ENCODE results near the gene RNPC3. TPM values are rescaled to one million over a fixed set of nuclear protein-coding genes. Genes with fewer than 3 reads are reported as not detected.
"Not testable (repeated sequence)": the region's sequence is repeated elsewhere in the genome, so short reads cannot be mapped to it uniquely, and the experiment has no call there.

RNPC3 gene
- polyA plus RNA-seq, 1 of the 3 experiments (the other 2 are of a cell fraction): 10.0 TPM

- no peaks in the 10 kb centered on the region for H3K9me2 ChIP-seq
- no peak overlapping the region for H3K4me3 ChIP-seq (ENCODE audit: low read depth in 2 of 2, low read length in 1 of 2)
- CTCF ChIA-PET: no interaction called here
- H3K27me3 ChIP-seq (ENCODE audit: insufficient read depth): no peaks in the 10 kb centered on the region
- H3K79me2 ChIP-seq (ENCODE audit: insufficient read depth): no peaks in the 10 kb centered on the region; the same call in 1 of the 2 replicates
- H4K20me1 ChIP-seq (ENCODE audit: insufficient read depth): no peaks in the 10 kb centered on the region
- H2AFZ ChIP-seq (ENCODE audit: low read depth): no peak overlapping the region
- H3K4me2 ChIP-seq: no peak overlapping the region
- peaks cover 74 to 85% of the 10 kb centered on the region in 2 experiments for H3K36me3 ChIP-seq (replicated peaks in 1 of 2; ENCODE audit: control insufficient read depth in 1 of 2, insufficient read depth in 2 of 2, low read length in 1 of 2)
- no peaks in the 10 kb centered on the region; the same call in 1 of the 2 replicates for H3K9me3 ChIP-seq
- DNase-seq: no peak
- no peak for TF ChIP-seq MXI1 (IDR thresholded peaks at IDR 0.05; ENCODE audit: low read depth, low read length)
- TF ChIP-seq ELF1 (IDR thresholded peaks at IDR 0.05): no peak
- no peak for TF ChIP-seq GABPA (IDR thresholded peaks at IDR 0.05; ENCODE audit: low read depth)
- no peak for TF ChIP-seq FOSL2 (IDR thresholded peaks at IDR 0.05; ENCODE audit: borderline replicate concordance, low read depth)
- no peak for TF ChIP-seq TCF12 (IDR thresholded peaks at IDR 0.05)
- TF ChIP-seq RXRA (IDR thresholded peaks at IDR 0.05; ENCODE audit: borderline replicate concordance, low read depth): no peak
- no peak for TF ChIP-seq NFIC (IDR thresholded peaks at IDR 0.05; ENCODE audit: borderline replicate concordance)
- no peak for TF ChIP-seq EZH2phosphoT487 (IDR thresholded peaks at IDR 0.05; ENCODE audit: borderline replicate concordance, low read depth)
- TF ChIP-seq FOXM1 (IDR thresholded peaks at IDR 0.05; ENCODE audit: low read depth): no peak
- TF ChIP-seq MAX (IDR thresholded peaks at IDR 0.05; ENCODE audit: low read depth): no peak
- no peak for TF ChIP-seq JUND (IDR thresholded peaks at IDR 0.05)
- H3F3A ChIP-seq (replicated peaks; ENCODE audit: insufficient read depth): no peaks in the 10 kb centered on the region
- 90% methylated on average over 3 of the region's 3 CpGs for WGBS (ENCODE audit: low lambda C conversion rate)
- H3K27ac ChIP-seq (ENCODE audit: low read depth in 2 of 2, low read length in 1 of 2): no peak overlapping the region
- no peak overlapping the region for H3K9ac ChIP-seq
- H3K4me1 ChIP-seq (ENCODE audit: control insufficient read depth in 1 of 2, insufficient read depth in 2 of 2, low read depth in 1 of 2, low read length in 1 of 2): no peaks in the 10 kb centered on the region
- POLR2A ChIA-PET: no interaction called here
Observed at GRCh38 chr1:103547840-103548239, 22.3 kb downstream of the RNPC3 start.

GRCh38 chr1:103560427-103560826 is 34.9 kb downstream of the RNPC3 start:
- H3K27me3 ChIP-seq (ENCODE audit: insufficient read depth): no peaks in the 10 kb centered on the region
- H3K79me2 ChIP-seq (ENCODE audit: insufficient read depth): no peaks in the 10 kb centered on the region
- ChIA-PET POLR2A (no interaction called here), CTCF (no interaction called here)
- no peaks in the 10 kb centered on the region for H4K20me1 ChIP-seq (ENCODE audit: insufficient read depth)
- H3K36me3 ChIP-seq (replicated peaks in 1 of 2; ENCODE audit: control insufficient read depth in 1 of 2, insufficient read depth in 2 of 2, low read length in 1 of 2): peaks cover 4 to 8% of the 10 kb centered on the region in 2 experiments
- no peaks in the 10 kb centered on the region for H3K9me3 ChIP-seq
- H3K4me1 ChIP-seq (ENCODE audit: control insufficient read depth in 1 of 2, insufficient read depth in 2 of 2, low read depth in 1 of 2, low read length in 1 of 2): no peaks in the 10 kb centered on the region; a peak in 1 of 4 replicates
- H3F3A ChIP-seq (replicated peaks; ENCODE audit: insufficient read depth): peaks cover 5% of the 10 kb centered on the region
- H3K4me3 ChIP-seq (ENCODE audit: low read depth in 2 of 2, low read length in 1 of 2): no peak overlapping the region
- TF ChIP-seq RAD21 (IDR thresholded peaks at IDR 0.05; ENCODE audit: low read length): no peak
- no peak for TF ChIP-seq GABPA (IDR thresholded peaks at IDR 0.05; ENCODE audit: low read depth)
- no peak for TF ChIP-seq NFIC (IDR thresholded peaks at IDR 0.05; ENCODE audit: borderline replicate concordance)
- no peak for TF ChIP-seq MAX (IDR thresholded peaks at IDR 0.05; ENCODE audit: low read depth)
- no peak for TF ChIP-seq REST (IDR thresholded peaks at IDR 0.05; ENCODE audit: low read depth, low read length)
- no peak for TF ChIP-seq CHD2 (IDR thresholded peaks at IDR 0.05; ENCODE audit: low read length, partially characterized antibody)
- H3K27ac ChIP-seq (ENCODE audit: low read depth in 2 of 2, low read length in 1 of 2): no peak overlapping the region
- H3K9me2 ChIP-seq: no peaks in the 10 kb centered on the region
- no peak overlapping the region for H3K9ac ChIP-seq
- no peak overlapping the region for H3K4me2 ChIP-seq
- H2AFZ ChIP-seq (ENCODE audit: low read depth): no peak overlapping the region
- DNase-seq: no peak

- POLR2A ChIA-PET; H3K27ac ChIP-seq (ENCODE audit: low read depth in 2 of 2, low read length in 1 of 2); DNase-seq; H3K79me2 ChIP-seq (ENCODE audit: insufficient read depth); H3K9ac ChIP-seq; H3K27me3 ChIP-seq (ENCODE audit: insufficient read depth); H3K9me2 ChIP-seq; H3K4me2 ChIP-seq; CTCF ChIA-PET; H3K4me3 ChIP-seq (ENCODE audit: low read depth in 2 of 2, low read length in 1 of 2); H4K20me1 ChIP-seq (ENCODE audit: insufficient read depth); H3K9me3 ChIP-seq; H2AFZ ChIP-seq (ENCODE audit: low read depth); H3K4me1 ChIP-seq (ENCODE audit: control insufficient read depth in 1 of 2, insufficient read depth in 2 of 2, low read depth in 1 of 2, low read length in 1 of 2); H3F3A ChIP-seq (replicated peaks; ENCODE audit: insufficient read depth); H3K36me3 ChIP-seq (replicated peaks in 1 of 2; ENCODE audit: control insufficient read depth in 1 of 2, insufficient read depth in 2 of 2, low read length in 1 of 2): not testable (repeated sequence)
- WGBS (ENCODE audit: low lambda C conversion rate): 83% methylated on average over 3 of the region's 3 CpGs
Observed at GRCh38 chr1:103561124-103561523, 35.6 kb downstream of the RNPC3 start.

All from SK-N-SH (cell line).